Body of pancreas (tissue), 4 donors: ENCODE results near the gene IL25. TPM values are rescaled to one million over a fixed set of nuclear protein-coding genes. Genes with fewer than 3 reads are reported as not detected.
"Not testable (repeated sequence)": the region's sequence is repeated elsewhere in the genome, so short reads cannot be mapped to it uniquely, and the experiment has no call there.

Source experiments
- ATAC-seq: fragments of 150-250 bp; one replicate; pipeline ENCODE4 v1.9.1; 2016
- DNase-seq, 4 donors: peaks; one replicate each; pipeline ENCODE4 v3.0.0-alpha.2; 2019
- H3K27ac ChIP-seq, 4 donors: fragments of 200-600 bp; sonication (generic); 1 replicate in 3 of 4; 2 replicates in 1 of 4; pipeline versions ENCODE4 v1.5.1 to v1.6.1; 2016 to 2019; ENCODE audit warnings: mild to moderate bottlenecking in 1 of 4, mixed read lengths in 1 of 4, moderate library complexity in 1 of 4
- H3K27me3 ChIP-seq, 2 donors: fragments of 200-600 bp; sonication (generic); one replicate each; pipeline ENCODE4 v1.6.0; 2016; ENCODE audit warnings: mild to moderate bottlenecking in 1 of 2
- H3K36me3 ChIP-seq, 2 donors: fragments of 200-600 bp; sonication (generic); replicated peaks in 1 of 2; 2 replicates each; pipeline ENCODE4 v1.5.1; 2016; ENCODE audit warnings: low read depth in 2 of 2; ENCODE audit not compliant: insufficient read depth in 1 of 2
- H3K4me1 ChIP-seq: fragments of 200-600 bp; sonication (generic); one replicate; pipeline ENCODE4 v1.6.0; 2016
- H3K4me3 ChIP-seq, 2 donors: fragments of 200-600 bp; sonication (generic); 1 replicate in 1 of 2; 2 replicates in 1 of 2; pipeline ENCODE4 v1.5.1; 2016 to 2019
- H3K9me3 ChIP-seq, 3 donors: fragments of 200-600 bp; sonication (generic); 1 replicate in 2 of 3; 2 replicates in 1 of 3; pipeline ENCODE4 v1.5.1; 2016
- POLR2A ChIP-seq, 3 donors: fragments of 450-650 bp; IDR thresholded peaks; one replicate each; pipeline ENCODE4 v1.6.1; 2016; ENCODE audit warnings: antibody characterized with exemption in 3 of 3, mild to moderate bottlenecking in 2 of 3
- WGBS, 2 donors: methylation state at CpG; one replicate each; pipeline ENCODE4 v1.1.5; 2017; 5-methylcytosine and 5-hydroxymethylcytosine counted together
- intact Hi-C: fragments of 100-400 bp; cut with DNase I; formaldehyde crosslinking; loops from one replicate; pipeline ENCODE4 v1.15.1; 2023
- total RNA-seq, 2 donors: library from RNA; depleted of rRNA; stranded (reverse); fragments of >200 nt; gene quantifications; one replicate each; pipeline ENCODE4 v1.1.0, GENCODE V29; 2016
- TF ChIP-seq, protein P1 (sequence below), 7 experiments: fragments of 450-650 bp in 4 of 7; fragments of 200-600 bp in 3 of 7; sonication (generic) in 3 of 7; IDR thresholded peaks; one replicate each; pipeline ENCODE4 v1.5.1; 2016 to 2019; ENCODE audit warnings: antibody characterized with exemption in 7 of 7

IL25 gene
- total RNA-seq, 2 donors from 2014 or later = not detected

DNA sequence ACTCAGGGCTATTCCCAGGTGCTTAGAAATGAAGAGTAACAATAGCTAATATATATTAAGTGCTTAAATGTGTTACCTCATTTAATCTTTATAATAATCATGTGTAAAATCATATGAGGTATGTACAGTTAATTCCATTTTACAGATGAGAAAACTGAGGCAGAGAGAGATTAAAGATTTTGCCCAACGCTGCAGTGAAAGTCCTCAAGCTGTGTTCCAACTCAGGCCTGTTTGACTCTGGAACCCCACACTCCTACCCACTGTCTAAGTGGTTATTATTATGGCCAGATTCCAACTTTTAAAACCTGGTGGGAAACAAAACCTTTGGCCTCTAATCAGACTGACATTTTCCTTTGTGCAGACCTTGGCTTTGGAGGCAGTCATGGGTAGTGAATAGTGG, 14.4 kb downstream of the IL25 start:
- no peaks in the 10 kb centered on the region for H3K9me3 ChIP-seq
- DNase-seq (no peak), ATAC-seq (no peak)
- no peaks in the 10 kb centered on the region for H3K27me3 ChIP-seq
- WGBS, 2 donors = 91 to 95% methylated on average over 1 of the region's 1 CpG
- intact Hi-C loops = no loop called here
- H3K27ac ChIP-seq = no peak overlapping the region
- peaks cover 14% of the 10 kb centered on the region for H3K4me1 ChIP-seq
- no peak overlapping the region for H3K4me3 ChIP-seq
- H3K36me3 ChIP-seq = no peaks in the 10 kb centered on the region
- TF ChIP-seq, protein P1, sequence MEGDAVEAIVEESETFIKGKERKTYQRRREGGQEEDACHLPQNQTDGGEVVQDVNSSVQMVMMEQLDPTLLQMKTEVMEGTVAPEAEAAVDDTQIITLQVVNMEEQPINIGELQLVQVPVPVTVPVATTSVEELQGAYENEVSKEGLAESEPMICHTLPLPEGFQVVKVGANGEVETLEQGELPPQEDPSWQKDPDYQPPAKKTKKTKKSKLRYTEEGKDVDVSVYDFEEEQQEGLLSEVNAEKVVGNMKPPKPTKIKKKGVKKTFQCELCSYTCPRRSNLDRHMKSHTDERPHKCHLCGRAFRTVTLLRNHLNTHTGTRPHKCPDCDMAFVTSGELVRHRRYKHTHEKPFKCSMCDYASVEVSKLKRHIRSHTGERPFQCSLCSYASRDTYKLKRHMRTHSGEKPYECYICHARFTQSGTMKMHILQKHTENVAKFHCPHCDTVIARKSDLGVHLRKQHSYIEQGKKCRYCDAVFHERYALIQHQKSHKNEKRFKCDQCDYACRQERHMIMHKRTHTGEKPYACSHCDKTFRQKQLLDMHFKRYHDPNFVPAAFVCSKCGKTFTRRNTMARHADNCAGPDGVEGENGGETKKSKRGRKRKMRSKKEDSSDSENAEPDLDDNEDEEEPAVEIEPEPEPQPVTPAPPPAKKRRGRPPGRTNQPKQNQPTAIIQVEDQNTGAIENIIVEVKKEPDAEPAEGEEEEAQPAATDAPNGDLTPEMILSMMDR (IDR thresholded peaks at IDR 0.05) = no peak
- no peak for TF ChIP-seq POLR2A (IDR thresholded peaks at IDR 0.05)

DNA sequence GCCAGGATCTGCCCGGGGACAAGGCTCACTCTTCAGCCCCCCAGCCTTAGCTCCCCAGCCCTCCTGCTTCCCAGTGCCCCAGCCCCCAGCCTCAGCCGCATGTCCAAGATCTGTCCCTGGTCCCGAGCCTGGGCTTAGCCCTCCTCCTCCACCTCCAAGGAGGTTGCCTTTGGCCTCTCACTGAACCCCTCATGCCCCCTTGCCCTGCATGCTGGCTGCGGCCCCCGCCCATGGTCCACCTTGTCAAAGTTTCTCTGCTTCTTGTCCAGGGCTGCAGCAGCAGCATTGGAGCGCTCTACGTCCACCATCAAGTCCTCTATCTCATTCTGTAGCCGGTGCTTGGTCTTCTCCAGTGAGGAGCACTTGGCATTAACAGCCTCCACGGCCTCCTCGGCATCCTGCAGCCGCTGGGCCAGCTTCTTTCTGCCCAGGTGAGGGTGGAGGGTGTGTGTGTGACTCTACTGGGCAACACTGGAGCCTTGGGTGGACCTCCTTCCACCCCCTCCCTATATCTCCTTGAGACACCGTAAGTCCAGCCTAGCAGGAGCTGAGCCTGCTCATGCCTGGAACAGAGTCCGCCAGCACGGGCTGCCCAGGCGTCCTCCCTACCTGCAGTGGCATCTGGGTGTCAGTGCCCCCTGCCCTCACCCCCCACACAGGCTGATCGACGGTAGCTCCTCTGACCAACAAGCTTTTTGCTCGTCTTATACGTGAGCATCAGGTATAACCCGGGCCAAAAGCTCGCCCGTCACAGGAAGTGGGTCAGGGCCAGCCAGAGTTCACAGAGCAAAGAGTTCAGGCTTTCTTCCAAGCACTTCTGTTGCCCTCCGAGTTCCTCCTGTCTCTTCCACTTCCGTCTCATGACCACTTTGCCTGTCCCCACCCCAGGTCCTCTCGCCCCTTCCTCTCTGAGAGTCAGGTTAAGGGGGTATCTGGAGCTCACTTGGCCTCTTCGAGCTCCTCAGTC, 15.6 kb downstream of the IL25 start:
- H3K4me3 ChIP-seq = no peak overlapping the region
- 76 to 81% methylated on average over 19 to 26 of the region's 26 CpGs for WGBS, 2 donors
- no peaks in the 10 kb centered on the region for H3K9me3 ChIP-seq
- TF ChIP-seq, protein P1 (IDR thresholded peaks at IDR 0.05) = no peak
- TF ChIP-seq POLR2A (IDR thresholded peaks at IDR 0.05) = no peak
- no peaks in the 10 kb centered on the region for H3K27me3 ChIP-seq
- peaks cover 14% of the 10 kb centered on the region for H3K4me1 ChIP-seq
- intact Hi-C loops = no loop called here
- no peak for ATAC-seq
- no peak for DNase-seq
- no peaks in the 10 kb centered on the region for H3K36me3 ChIP-seq
- no peak overlapping the region for H3K27ac ChIP-seq

DNA sequence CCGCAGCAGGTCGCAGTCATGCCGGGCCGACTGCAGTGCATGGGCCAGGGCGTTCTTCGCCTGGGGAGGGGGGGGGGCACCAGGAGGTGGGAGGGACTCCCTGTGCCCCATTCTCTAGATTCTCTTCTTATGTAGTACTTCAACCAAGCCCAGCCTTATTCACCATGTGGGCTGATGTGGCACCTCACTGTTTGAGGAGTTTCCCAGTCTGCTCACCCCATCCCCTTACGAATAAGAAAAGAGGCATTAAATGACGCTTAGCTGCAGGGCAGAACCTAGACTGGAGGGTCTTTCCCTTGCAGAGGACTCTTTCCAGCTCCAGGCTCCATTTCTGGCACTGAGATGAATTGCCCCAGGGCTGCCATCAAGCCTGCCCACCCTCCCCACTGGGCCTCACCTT, 16.4 kb downstream of the IL25 start:
- H3K27me3 ChIP-seq = no peaks in the 10 kb centered on the region
- no peak overlapping the region for H3K4me3 ChIP-seq
- H3K27ac ChIP-seq = no peak overlapping the region
- H3K4me1 ChIP-seq = peaks cover 14% of the 10 kb centered on the region
- 87 to 92% methylated on average over 8 of the region's 8 CpGs for WGBS, 2 donors
- ATAC-seq (no peak), DNase-seq (no peak)
- intact Hi-C loops = no loop called here
- TF ChIP-seq POLR2A (IDR thresholded peaks at IDR 0.05) = no peak
- TF ChIP-seq, protein P1 (IDR thresholded peaks at IDR 0.05) = no peak
- no peaks in the 10 kb centered on the region for H3K36me3 ChIP-seq
- H3K9me3 ChIP-seq = no peaks in the 10 kb centered on the region

DNA sequence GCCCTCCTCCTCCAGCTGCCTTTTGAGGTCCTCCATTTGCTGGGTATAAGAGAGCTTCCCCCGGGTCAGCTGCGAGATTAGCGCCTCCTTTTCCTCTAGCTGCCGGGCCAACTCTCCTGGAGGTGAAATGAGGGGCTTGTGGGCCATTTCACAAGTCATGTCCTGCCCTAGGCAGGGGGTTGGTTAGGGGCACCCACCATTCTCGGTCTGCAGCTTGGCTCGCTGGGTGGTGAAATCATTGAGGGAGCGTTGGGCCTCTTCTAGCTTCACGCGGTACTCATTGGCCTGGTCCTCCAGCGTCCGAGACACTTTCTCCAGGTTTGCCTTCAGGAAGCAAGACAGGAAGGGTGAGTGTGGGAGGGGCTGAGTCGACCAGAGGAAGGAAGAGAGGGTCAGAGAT, 16.8 kb downstream of the IL25 start:
- no peak for ATAC-seq
- DNase-seq = no peak
- TF ChIP-seq, protein P1 (IDR thresholded peaks at IDR 0.05) = no peak
- no peak for TF ChIP-seq POLR2A (IDR thresholded peaks at IDR 0.05)
- WGBS, 2 donors = 76 to 78% methylated on average over 8 to 12 of the region's 12 CpGs
- Histone ChIP-seq H3K9me3 (no peaks in the 10 kb centered on the region), H3K27me3 (no peaks in the 10 kb centered on the region), H3K4me1 (peaks cover 14% of the 10 kb centered on the region), H3K4me3 (no peak overlapping the region), H3K27ac (no peak overlapping the region), H3K36me3 (no peaks in the 10 kb centered on the region)
- intact Hi-C loops = no loop called here

DNA sequence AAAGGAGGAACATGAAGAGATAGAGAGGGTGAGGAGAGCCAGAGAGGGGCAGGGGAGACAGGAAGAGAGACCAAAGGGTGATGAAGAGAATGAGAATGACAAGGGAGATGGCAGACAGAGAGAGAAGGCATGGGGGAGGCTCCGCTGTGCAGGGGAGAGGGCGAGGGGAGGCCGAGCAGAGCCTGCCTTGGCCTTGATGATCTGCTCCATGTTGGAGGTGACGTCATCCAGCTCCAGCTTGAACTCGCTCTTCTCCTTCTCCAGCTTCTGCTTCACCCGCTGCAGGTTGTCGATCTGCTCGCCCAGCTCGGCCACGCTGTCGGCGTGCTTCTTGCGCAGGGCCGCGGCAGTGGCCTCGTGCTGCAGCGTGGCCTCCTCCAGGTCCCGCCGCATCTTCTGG, 17.3 kb downstream of the IL25 start:
- ATAC-seq, H3K27ac ChIP-seq, H3K36me3 ChIP-seq, intact Hi-C loops, DNase-seq, H3K9me3 ChIP-seq, H3K27me3 ChIP-seq, H3K4me3 ChIP-seq: not testable (repeated sequence)
- WGBS, 2 donors = 92 to 97% methylated on average over 3 to 5 of the region's 19 CpGs
- H3K4me1 ChIP-seq = peaks cover 14% of the 10 kb centered on the region
